Measurements from ENCODE around the gene CCDC69.

DNA sequence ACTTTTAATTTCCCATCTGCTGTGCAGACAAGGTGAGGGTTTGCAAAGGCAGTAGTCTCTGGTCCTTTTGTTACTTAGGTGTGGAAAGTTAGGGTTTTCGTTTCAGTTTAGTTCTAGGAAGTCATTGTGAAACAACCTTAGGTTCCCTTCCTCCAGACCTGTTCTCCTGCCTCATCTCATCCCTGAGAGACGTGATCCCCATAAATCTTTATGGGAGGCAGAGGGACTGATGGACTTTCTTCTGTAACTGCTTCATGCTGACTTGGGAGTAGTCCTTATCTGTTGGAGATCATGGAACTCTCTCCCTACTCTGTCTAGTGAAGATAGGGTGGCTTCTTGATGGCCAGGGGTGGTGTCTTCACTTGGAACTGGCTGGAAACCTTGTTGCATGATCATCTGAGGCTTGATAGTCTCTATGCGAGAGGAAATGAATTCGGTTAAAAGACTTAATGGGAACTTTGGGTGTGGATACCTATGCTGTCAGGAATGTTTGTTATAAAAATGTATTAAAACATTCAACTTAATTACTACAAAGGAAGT is 21.9 kb upstream of the CCDC69 start:
- no peak for TF ChIP-seq JUN (IDR thresholded peaks at IDR 0.05)
- TF ChIP-seq, protein P1, sequence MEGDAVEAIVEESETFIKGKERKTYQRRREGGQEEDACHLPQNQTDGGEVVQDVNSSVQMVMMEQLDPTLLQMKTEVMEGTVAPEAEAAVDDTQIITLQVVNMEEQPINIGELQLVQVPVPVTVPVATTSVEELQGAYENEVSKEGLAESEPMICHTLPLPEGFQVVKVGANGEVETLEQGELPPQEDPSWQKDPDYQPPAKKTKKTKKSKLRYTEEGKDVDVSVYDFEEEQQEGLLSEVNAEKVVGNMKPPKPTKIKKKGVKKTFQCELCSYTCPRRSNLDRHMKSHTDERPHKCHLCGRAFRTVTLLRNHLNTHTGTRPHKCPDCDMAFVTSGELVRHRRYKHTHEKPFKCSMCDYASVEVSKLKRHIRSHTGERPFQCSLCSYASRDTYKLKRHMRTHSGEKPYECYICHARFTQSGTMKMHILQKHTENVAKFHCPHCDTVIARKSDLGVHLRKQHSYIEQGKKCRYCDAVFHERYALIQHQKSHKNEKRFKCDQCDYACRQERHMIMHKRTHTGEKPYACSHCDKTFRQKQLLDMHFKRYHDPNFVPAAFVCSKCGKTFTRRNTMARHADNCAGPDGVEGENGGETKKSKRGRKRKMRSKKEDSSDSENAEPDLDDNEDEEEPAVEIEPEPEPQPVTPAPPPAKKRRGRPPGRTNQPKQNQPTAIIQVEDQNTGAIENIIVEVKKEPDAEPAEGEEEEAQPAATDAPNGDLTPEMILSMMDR (IDR thresholded peaks at IDR 0.05): no peak
- TF ChIP-seq HOXA7 (CRISPR knock-in tag; IDR thresholded peaks at IDR 0.05): no peak
- TF ChIP-seq EP300 (IDR thresholded peaks at IDR 0.05): no peak
- TF ChIP-seq, protein P2, sequence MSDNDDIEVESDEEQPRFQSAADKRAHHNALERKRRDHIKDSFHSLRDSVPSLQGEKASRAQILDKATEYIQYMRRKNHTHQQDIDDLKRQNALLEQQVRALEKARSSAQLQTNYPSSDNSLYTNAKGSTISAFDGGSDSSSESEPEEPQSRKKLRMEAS (IDR thresholded peaks at IDR 0.05): no peak
- TF ChIP-seq, protein P3, sequence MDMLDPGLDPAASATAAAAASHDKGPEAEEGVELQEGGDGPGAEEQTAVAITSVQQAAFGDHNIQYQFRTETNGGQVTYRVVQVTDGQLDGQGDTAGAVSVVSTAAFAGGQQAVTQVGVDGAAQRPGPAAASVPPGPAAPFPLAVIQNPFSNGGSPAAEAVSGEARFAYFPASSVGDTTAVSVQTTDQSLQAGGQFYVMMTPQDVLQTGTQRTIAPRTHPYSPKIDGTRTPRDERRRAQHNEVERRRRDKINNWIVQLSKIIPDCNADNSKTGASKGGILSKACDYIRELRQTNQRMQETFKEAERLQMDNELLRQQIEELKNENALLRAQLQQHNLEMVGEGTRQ (IDR thresholded peaks at IDR 0.05): no peak
- no peak for TF ChIP-seq HDAC2 (IDR thresholded peaks at IDR 0.05)
- TF ChIP-seq CBX8 (IDR thresholded peaks at IDR 0.05): no peak
- no peak for TF ChIP-seq CEBPB (IDR thresholded peaks at IDR 0.05)
- no peak for TF ChIP-seq JUNB (IDR thresholded peaks at IDR 0.05)
- TF ChIP-seq POLR2A (IDR thresholded peaks at IDR 0.05; ENCODE audit: low read length): no peak
- no peak for TF ChIP-seq ZNF302 (CRISPR knock-in tag; IDR thresholded peaks at IDR 0.05)
- no peak for TF ChIP-seq ZC3H11A (IDR thresholded peaks at IDR 0.05)
